LHCN-M2 (cell line): ENCODE measurements around the gene COL23A1. TPM values are rescaled to one million over a fixed set of nuclear protein-coding genes. Genes with fewer than 3 reads are reported as not detected.

Experiments
- DNase-seq: peaks from one replicate; pipeline ENCODE4 v3.0.0-alpha.2; 2012; ENCODE audit warnings: low read depth
- total RNA-seq: library from RNA; depleted of rRNA; stranded (reverse); fragments of >200 nt; gene quantifications from 2 replicates; pipeline ENCODE4 v1.2.3, GENCODE V29; 2014

COL23A1 gene
- total RNA-seq, 1 experiment from 2014 or later, result not detected

DNA sequence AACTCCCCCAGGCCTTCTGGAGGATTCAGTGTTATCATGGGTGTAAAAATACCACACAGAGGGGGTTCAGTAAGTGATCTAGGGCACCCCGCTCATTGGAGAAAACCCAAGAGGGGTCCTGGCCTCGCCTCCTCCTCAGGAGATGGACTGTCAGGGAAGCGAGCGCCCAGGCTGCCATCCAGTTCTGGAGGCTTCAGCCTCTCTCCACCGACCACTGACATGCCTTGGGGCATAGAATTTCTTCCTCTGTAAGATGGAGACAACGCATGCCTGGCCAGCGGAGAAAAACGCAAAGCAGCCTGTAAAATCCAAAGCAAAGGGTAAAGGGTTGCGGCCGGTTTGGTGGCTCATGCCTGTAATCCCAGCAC is 165.4 kb downstream of the COL23A1 start:
- no peak for DNase-seq

DNA sequence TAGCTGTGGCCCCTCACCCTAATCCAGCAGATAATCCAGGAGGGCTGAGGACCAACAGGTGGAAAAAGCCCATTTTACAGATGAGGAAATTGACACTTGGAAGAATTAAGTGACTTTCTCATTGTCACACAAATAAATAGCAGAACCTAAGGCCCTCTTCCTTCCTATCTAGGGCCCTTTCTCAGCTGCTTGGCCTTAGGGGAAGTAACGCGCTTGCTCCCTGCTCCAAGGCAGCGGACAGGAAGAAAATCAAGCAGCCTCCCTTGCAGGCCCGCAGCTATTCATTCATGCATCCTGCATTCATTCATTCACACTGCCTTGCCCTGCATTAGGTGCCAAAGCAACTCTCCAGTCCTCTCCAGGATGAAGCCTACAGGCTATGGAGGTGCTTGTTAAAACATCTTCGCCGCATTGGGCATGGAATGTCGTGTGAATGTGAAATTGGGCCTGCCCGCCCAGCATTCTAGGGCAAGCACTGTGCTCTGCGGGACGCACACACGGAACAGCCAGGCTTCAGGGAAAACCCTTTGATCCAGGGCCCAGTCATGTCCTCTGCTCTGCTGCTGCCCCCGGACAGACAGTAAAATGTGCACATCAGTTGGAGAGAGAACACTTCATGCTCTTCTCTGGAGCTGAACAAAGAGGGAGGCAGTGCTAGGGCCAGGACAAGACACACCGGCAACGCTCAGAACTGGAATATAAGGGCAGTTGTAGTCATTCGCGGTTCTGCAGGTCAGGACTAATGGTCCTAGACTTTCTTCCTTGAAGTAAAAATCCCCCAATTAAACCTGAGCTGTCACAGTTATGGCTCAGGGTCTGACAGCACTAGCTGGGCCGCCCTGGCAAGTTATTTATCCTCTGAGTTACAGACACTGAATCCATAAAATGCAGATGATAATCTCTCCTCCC is 166.0 kb downstream of the COL23A1 start:
- no peak for DNase-seq

DNA sequence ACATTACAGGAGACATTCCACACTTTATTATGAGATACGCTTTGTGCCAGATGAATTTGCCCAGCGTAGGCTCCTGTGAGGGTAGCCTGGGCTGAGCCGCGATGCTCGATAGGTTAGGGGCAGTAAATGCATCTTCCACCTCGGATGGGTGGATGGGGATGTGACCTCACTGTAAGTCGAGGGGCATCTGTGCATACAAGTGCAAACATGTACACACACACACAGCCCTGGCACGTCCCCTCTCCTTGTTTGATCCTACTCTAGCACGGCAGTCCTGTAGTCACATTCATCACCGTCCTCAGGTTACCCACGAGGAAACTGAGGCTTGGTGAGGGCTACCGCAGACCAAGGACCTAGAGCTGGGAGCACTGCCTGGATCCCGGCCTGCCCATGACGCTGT is 166.8 kb downstream of the COL23A1 start:
- DNase-seq, result no peak

DNA sequence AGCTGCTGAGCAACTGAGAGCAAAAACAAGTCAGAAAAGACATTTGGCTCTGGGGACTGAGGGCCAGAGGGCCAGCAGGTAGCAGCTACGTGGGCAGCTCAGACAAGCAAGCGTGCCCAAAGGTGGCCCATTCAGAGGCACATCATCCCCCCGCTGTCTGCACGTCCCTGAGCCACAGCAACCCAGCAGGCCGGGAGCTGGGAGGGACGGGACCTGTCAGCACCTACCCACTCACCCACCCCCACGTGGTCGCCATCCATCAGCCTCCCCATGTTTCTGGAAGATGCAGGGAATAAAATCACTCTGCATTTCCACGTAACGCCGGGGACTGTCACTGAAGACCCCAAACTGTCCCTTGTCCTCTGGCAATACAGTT is 167.8 kb downstream of the COL23A1 start:
- no peak for DNase-seq

DNA sequence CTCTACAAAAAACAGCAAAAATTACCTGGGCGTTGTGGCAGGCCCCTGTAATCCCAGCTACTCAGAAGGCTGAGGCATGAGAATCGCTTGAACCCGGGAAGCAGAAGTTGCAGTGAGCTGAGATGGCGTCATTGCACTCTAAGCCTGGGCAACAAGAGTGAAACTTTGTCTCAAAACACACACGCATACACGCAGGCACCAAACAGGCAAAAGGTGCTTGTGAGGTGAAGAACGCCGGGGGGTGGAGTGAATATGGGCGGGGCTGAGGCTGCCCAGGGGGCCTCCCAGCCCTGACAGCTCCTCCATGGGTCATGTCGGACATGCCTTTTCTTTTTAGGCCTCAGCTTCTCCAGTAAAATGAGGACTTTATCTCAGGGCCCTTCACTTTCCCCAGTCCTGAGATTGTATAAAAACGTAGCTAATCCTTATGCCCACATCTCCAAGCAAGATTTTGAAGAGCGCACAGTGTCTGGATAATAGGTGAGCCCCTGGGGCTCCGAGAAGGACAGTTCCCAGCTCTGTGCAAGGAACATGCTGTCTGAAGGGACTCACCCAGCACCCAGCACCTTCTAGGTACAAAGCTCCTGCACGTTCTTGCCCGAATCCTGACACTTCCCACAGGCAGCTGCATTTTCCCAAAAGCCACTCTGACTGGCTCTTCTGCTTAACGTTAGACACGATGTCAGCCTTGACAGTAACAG is 168.3 kb downstream of the COL23A1 start:
- no peak for DNase-seq

DNA sequence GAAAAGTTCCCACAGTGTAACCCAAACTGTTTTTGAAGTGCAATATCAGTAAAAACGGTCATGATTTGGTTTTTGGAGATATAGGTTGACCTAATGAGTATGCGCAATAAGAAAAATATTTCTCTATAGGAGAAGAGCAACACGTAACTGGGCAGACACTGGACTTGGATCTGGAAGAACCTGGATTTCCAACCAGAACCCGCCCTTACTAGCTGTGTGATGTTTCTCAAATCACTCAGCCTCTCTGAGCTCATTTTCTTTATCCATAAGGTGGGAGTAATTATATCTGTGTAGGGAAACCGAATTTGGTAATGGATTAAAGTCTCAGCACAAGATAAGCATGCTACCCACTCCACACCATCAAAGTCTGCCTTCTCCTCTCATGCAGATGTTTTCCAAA is 169.1 kb downstream of the COL23A1 start:
- DNase-seq, result no peak

DNA sequence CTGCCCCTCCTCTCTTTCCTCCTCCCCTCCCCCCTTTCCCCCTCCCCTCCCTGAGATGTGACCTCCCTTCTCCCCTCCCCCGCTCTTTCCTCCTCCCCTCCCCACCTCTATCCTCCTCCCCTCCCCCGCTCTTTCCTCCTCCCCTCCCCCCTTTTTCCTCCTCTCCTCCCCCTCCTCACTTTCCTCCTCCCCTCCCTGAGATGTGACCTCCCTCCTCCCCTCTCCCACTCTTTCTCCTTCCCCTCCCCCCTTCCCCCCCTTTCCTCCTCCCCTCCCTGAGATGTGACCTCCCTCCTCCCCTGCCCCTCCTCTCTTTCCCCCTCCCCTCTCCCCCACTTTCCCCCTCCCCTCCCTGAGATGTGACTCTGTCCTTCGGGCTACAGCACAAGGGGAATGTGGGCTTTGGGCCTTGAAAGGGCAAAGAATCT is 169.8 kb downstream of the COL23A1 start:
- DNase-seq, result no peak

DNA sequence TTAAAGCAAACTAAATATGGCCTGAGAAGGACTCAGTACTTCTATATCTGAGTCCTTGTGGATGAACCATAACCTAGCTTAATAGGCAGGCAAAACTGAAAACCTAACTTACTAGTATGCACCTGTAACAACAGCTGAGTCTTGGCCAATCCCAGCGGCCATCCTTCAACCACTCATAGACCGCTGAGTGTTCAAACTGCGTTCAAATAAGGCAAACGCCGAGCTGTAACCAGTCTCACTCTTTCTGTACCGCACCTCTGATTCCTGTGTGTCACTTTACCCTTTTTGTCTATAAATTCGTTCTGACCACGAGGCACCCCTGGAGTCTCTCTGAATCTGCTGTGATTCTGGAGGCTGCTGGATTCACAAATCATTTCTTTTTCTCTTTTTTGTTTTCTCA is 170.5 kb downstream of the COL23A1 start:
- DNase-seq, result no peak

DNA sequence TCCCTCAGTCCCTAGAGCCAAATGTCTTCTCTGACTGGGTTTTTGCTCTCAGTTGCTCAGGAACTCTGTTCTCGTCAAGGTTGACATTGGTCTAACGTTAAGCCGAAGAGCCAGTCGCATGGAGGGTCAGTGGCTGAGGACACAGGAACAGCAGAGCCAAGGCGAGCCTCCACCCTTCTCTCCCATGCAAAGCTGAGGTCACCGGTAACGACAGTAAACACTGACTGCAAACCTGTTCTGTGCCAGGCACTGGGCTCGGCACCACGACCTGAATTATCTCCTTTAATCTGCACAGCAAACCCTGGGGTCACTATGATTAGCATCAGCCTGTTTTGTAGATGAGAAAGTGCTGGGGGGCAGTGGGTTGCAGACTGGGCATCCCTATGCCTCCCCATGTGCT is 171.0 kb downstream of the COL23A1 start:
- no peak for DNase-seq

DNA sequence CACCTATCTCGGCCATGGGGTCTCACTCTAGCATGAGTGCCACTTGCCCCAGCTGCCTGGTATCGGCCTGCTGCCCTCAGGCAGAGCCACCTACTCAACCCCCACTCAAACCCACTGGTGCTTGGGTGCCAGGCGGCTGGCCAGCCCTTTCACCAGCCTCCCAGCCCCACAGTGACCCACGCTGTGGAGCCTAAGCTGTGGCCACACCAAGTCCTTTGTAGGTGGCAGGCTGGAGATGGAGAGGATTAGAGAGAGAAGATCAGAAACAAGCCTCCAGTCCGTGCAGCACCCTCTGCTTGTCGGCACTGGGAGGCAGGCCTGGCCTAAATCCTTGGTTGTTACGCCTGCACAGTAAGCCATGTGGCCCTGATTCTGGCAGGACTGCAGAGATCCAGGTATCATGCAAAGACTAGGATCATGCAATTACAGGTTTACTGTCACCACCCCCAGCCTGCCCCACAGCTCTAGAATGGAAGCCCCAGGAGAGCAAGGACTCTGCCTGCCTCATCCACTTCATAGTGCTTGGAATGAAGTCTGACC is 171.7 kb downstream of the COL23A1 start:
- no peak for DNase-seq

DNA sequence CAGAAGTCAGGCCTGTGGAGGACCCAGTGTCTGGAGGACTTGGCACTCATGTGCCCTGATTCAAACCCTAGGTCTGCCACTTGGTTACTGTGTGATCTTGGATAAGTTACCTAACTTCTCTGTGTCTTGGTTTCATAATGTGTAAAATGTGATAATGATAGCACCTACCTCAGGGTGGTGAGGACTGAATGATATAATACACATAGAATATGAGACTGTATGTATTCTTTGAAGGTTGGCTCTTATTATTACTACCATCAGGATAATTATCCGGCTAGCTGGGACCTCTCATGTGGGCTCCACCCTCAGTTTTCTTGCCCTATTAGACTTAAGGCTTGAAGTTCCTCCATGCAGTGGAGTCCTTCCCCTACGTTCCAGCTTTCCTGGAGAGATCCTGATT is 172.2 kb downstream of the COL23A1 start:
- DNase-seq, result no peak

DNA sequence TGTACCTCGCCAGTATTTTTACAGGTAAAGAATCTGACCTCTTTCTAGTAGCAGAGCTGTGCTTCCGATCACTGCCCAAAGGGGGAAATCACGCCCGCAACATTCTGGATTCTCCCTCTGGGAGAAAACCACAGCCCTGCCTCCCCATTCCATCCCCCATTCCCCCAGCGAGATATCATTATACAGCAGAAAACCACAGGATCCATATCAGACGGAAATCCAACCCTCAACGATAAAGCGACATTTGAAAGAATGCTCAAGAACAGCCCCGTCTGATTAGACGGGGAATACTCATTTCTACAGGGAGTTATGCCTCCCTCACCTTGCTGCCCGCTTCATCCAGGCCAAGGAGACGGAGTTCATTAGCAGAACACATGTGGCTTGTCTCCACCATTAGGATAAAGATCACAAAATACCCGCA is 172.8 kb downstream of the COL23A1 start:
- no peak for DNase-seq

DNA sequence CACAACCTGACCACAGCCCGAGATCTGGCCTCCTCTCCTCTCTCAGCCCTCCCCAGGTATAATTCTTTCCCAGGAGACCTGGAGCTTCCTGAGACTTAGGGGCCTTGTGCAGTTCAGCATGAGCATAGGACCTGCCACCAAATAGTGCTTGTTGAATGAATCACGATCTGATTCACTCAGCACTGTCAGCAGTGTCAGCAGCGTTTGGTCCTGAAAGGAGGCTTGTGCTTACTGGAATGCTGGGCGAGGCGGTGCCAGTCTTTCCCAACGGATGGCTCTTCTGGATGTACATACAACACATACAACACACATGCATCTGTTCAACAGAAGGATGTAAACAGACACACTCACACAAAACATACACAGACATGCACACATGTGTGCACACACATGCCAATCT is 173.3 kb downstream of the COL23A1 start:
- peak; percentile 0 for DNase-seq

DNA sequence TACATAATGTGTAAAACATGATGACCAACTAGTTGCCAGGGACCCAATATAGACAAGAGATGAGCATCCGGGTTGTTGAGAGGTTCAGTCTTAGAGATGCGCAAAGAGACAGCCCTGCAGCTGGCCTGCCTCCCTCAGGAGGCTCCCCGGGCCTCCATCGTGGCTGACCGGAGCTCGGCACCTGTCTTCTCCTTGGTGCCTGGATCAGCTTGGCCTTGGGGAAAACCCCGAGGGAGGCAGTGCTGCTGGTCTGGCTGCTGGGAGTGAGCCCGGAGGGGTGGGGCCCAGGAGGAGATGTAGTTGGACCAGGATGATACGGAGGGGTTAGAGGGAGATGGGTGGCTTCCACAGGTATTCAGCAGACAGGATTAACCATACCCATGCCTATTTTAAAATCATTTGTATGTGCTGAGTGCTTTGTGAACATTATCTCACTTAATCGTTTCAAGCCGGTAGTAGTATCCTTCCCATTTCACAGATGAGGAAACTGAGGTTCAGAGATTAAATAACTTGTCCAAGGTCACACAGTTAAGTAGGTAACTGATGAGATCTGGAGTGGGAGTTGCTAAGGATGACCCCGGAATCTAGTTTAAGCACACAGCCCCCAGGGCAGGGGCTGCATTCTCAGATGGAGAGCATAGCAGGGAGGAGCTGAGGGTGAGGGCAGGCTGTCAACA is 173.8 kb downstream of the COL23A1 start:
- no peak for DNase-seq

DNA sequence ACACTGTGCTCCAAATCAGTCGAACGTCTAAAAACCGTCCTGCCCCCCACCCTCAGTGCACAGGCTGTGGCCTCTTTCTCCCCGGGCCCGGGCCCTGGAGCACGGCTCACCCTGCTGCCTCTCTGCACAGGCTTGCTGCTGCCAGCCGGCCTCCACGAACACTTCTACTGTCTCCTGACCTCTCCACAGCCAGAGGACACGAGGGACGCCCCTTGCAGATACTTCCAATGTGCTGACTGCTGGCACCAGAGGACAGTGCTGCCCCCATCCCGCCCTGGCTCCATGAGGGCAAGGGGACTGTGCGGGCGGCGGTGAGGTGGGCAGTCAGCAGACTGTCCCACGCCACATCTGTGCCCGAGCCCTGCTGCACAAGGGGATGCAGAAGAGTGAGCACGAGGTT is 174.8 kb downstream of the COL23A1 start:
- DNase-seq, result no peak

DNA sequence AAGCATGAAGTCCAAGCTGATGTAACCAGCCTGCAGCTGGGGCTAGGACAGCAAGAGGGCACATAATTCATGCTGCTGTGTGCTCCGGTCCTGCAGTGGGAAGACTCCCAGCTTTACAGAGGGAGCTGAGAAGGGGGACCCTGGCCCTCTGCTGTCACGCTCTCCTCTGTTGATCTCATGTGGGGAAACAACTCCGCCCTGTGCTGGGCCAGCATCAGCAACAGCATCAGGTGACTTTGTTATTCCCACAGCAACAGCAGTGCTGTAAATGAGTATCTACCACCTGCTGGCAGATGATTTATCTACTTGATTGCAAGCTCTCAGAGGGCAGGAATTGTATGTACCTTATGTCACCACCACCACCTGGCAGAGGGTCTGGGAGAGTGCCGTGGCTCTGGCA is 176.2 kb downstream of the COL23A1 start:
- DNase-seq, result no peak

DNA sequence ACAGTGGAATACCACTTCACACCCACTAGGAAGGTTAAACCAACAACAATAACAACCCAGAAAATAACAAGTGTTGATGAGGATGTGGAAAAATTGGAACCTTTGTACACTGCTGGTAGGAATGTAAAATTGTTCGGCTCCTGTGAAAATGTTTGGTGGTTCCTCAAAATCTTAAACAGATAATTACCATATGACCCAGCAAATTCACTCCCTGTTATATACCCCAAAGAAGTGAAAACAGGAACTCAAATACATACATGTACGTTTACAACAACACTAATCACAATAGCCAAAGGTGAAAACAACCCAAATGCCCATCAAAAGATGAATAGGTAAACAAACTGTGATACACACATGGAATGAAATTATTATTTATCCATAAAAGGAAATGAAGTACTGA is 179.1 kb downstream of the COL23A1 start:
- DNase-seq, result no peak

DNA sequence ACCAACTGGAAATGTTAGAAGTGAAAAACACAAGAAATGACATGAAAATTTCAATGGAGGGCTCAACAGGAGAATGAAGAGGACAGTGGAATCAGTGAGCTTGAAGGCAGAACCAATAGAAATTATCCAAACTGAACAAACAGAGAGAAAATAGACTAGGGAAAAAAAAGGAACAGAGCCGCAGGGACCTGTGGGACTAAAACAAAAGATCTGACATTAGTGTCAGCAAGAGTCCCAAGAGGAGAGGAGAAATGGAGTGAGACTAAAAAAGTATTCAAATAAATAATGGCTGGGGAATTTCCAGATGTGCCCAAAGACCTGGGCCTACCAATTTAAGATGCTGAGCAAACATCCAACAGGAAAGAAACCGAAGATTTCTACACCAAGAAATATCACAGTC is 182.5 kb downstream of the COL23A1 start:
- no peak for DNase-seq

DNA sequence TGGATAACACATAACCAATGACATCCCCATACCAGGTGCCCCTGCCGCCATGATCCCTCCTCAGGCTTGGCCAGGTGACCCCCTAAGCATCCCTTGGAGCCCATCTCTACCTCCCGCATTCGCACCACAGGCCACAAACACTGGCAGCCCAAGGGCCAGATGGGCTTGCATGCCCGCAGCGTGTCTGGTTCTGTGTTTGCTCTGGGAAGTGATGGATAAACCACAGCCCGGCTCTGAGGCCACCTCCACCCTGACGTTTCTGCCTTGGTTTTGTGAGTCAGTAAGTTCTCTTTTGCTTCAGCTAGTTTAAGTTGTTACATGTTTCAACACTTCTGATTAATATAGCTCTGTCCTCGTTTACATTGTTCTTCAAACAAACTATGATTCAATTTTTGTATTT is 185.2 kb downstream of the COL23A1 start:
- DNase-seq, result no peak

DNA sequence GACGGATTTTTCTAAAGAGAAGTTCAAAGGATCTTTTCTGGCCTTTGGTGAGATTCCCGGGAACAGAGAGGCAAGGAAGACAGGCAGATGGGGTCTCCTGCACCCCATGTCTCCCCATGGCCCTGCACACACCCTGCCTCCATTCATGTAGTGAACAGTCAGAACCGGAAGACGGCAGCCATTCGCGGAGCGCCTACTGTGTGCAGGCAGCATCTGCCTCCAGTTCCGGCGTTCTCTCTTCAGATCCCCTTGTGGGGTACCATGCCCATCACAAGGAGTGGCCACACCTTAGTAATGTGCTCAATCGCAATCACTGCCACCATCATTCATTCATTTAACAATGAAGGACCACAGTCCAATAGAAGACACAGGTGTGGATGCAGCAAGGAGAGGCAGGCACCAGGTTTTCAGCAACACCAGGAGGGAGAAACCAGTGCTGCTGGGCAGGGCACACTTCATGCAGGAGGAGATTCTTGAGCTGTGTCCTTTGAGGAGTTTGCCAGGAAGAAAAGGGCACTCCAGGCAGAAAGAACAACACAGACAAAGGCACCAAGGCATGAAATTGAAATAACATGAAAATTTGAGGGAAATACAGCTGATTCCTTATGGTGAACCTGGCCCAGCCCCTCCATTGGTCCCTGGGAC is 186.1 kb downstream of the COL23A1 start:
- no peak for DNase-seq

DNA sequence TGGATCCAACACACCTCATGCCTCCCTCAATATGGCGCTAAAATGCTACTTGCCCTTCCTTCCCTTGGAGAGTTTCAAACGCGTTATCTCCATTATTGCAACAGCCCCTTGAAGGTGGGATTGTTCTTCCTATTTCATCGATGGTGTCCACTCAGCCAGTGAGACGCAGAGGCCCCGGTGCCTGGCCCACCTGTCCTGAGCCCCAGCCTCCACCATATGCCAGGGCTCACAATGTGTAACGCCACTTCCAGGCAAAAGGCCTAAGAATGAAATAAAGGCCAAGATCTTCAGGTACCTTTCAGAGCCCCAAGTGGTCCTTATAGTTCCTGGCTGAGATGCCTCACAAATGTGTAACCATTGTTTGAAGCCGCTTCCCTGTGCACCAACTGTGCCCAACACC is 186.8 kb downstream of the COL23A1 start:
- no peak for DNase-seq

DNA sequence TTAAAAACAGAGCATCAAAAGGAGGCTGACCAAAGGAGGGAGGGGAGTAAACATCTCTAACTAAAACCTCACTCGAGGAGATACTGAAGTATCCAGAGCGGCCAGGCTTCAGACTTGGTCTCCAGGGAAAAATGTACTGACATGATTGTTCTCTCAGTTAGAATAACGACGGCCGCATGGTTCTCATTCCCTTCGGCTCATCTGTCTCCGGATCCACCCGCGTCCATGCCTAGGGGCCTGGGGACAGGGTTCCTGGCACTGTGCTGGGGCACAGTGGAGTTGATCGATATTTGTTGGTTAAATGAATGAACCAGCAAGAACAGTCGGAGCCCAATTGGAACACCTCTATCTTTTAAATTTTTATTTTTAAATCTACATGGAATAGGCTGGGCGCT is 190.5 kb downstream of the COL23A1 start:
- DNase-seq, result no peak
